SU-DHL-6 (cell line): ENCODE results near the gene ANKRD13C.
"Not testable (repeated sequence)": the region's sequence is repeated elsewhere in the genome, so short reads cannot be mapped to it uniquely, and the experiment has no call there.

ENCODE experiments used
- H2AFZ ChIP-seq: fragments of 200-600 bp; sonication (generic); 2 replicates; pipeline ENCODE4 v1.6.1; 2014; ENCODE audit warnings: low read depth, mild to moderate bottlenecking, moderate library complexity, mixed read lengths, antibody characterized with exemption, low read length; ENCODE audit not compliant: severe bottlenecking
- H3F3A ChIP-seq: fragments of 200-600 bp; shearing (Covaris generic); 2 replicates; pipeline ENCODE4 v1.6.0; 2016; ENCODE audit warnings: antibody characterized with exemption, mild to moderate bottlenecking; ENCODE audit not compliant: insufficient read depth
- H3K27ac ChIP-seq: fragments of 200-600 bp; sonication (generic); 2 replicates; pipeline ENCODE4 v1.5.1; 2016; ENCODE audit warnings: low read depth, mild to moderate bottlenecking, low read length, moderate library complexity, mixed read lengths
- H3K27me3 ChIP-seq: fragments of 200-600 bp; sonication (generic), shearing (Covaris generic); 2 replicates; pipeline ENCODE4 v1.6.0; 2014; ENCODE audit warnings: mild to moderate bottlenecking, low read length
- H3K36me3 ChIP-seq: fragments of 200-600 bp; sonication (generic); 2 replicates; pipeline ENCODE4 v1.6.1; 2014; ENCODE audit warnings: mild to moderate bottlenecking, low read length, mixed read lengths
- H3K4me2 ChIP-seq: fragments of 300-600, 200-600 bp; shearing (Covaris generic), sonication (generic); 2 replicates; pipeline ENCODE4 v1.6.0; 2014; ENCODE audit warnings: low read length, low read depth, mild to moderate bottlenecking; ENCODE audit not compliant: poor library complexity, severe bottlenecking
- H3K4me3 ChIP-seq: fragments of 200-600 bp; sonication (generic); 2 replicates; pipeline ENCODE4 v1.5.1; 2014; ENCODE audit warnings: antibody characterized with exemption, low read length, mild to moderate bottlenecking, mixed read lengths; ENCODE audit not compliant: insufficient read depth, poor library complexity, severe bottlenecking
- H3K79me2 ChIP-seq: fragments of 200-600 bp; sonication (generic); 2 replicates; pipeline ENCODE4 v1.6.1; 2014; ENCODE audit warnings: mild to moderate bottlenecking, low read length, moderate library complexity; ENCODE audit not compliant: insufficient read depth
- H3K9ac ChIP-seq: fragments of 200-600 bp; sonication (generic); 2 replicates; pipeline ENCODE4 v1.7.0; 2014; ENCODE audit warnings: mild to moderate bottlenecking, low read length
- H3K9me2 ChIP-seq: fragments of 200-600 bp; sonication (generic); replicated peaks from 2 replicates; pipeline ENCODE4 v1.6.1; 2014; ENCODE audit warnings: low read length; ENCODE audit not compliant: insufficient read depth
- H3K9me3 ChIP-seq: fragments of 200-600 bp; sonication (generic); 2 replicates; pipeline ENCODE4 v1.6.1; 2014; ENCODE audit warnings: low read length, mixed read lengths; ENCODE audit not compliant: insufficient read depth
- H4K20me1 ChIP-seq: fragments of 200-600 bp; sonication (generic); 2 replicates; pipeline ENCODE4 v1.6.1; 2014; ENCODE audit warnings: low read depth, mild to moderate bottlenecking, antibody characterized with exemption, low read length, moderate library complexity, mixed read lengths
- EZH2phosphoT487 ChIP-seq: fragments of 200-600 bp; sonication (generic), shearing (Covaris generic); conservative IDR thresholded peaks from 2 replicates; pipeline ENCODE4 v1.6.1; 2018; ENCODE audit warnings: mild to moderate bottlenecking, antibody characterized with exemption, low read length, moderate library complexity, mixed read lengths
- TF ChIP-seq, protein P1 (sequence below): fragments of 200-600 bp; sonication (generic); IDR thresholded peaks from one replicate; pipeline ENCODE4 v1.5.1; 2017; ENCODE audit warnings: antibody characterized with exemption, mild to moderate bottlenecking, low read length, moderate library complexity; ENCODE audit not compliant: insufficient read depth, poor library complexity, severe bottlenecking

Gene ANKRD13C

DNA sequence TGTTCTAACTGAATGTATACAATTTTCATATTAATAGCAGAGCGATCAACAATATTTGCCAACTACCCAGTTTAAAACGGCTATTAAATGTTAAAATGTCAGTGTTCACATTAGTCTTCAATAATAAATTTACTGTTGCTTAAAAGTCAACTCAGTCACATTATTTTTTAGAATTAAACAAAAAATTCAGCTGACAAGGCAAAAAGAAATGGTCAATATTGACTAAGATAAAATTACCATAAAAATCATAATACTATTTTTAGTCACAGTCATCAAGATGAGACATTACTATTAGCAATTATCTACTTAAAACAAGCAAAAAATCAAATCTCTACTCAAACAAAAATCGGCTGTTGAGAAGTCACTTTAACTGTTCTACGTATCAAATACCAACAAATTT is 1.5 kb downstream of the ANKRD13C start:
- Histone ChIP-seq H3K79me2 (peaks cover 74% of the 10 kb centered on the region), H3F3A (no peaks in the 10 kb centered on the region; the same call in none of the 2 replicates), H4K20me1 (peaks cover 10% of the 10 kb centered on the region), H3K27ac (peak overlapping the region; percentile 78), H2AFZ (no peak overlapping the region), H3K4me2 (peak overlapping the region; percentile 99), H3K27me3 (no peaks in the 10 kb centered on the region), H3K9ac (peak overlapping the region; percentile 91), H3K36me3 (no peaks in the 10 kb centered on the region), H3K4me3 (peak overlapping the region; percentile 95), H3K9me3 (no peaks in the 10 kb centered on the region), H3K9me2 (no peaks in the 10 kb centered on the region)
- TF ChIP-seq, protein P1, sequence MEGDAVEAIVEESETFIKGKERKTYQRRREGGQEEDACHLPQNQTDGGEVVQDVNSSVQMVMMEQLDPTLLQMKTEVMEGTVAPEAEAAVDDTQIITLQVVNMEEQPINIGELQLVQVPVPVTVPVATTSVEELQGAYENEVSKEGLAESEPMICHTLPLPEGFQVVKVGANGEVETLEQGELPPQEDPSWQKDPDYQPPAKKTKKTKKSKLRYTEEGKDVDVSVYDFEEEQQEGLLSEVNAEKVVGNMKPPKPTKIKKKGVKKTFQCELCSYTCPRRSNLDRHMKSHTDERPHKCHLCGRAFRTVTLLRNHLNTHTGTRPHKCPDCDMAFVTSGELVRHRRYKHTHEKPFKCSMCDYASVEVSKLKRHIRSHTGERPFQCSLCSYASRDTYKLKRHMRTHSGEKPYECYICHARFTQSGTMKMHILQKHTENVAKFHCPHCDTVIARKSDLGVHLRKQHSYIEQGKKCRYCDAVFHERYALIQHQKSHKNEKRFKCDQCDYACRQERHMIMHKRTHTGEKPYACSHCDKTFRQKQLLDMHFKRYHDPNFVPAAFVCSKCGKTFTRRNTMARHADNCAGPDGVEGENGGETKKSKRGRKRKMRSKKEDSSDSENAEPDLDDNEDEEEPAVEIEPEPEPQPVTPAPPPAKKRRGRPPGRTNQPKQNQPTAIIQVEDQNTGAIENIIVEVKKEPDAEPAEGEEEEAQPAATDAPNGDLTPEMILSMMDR: no peak
- no peak for TF ChIP-seq EZH2phosphoT487

DNA sequence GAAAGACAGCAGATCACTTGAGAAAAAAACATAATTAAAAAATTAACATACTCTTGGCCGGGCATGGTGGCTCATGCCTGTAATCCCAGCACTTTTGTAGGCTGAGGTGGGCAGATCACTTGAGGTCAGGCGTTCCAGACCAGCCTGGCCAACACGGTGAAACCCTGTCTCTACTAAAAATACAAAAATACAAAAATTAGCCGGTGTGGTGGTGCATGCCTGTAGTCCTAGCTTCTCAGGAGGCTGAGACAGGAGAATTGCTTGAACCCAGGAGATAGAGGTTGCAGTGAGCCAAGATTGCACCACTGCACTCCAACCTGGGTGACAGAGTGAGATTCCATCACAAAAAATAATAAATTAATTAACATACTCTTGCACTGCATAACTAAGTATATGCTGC is 4.7 kb downstream of the ANKRD13C start:
- H3K9ac ChIP-seq, H3K27ac ChIP-seq, H3K27me3 ChIP-seq, H2AFZ ChIP-seq, H3F3A ChIP-seq, H3K36me3 ChIP-seq, H3K4me3 ChIP-seq, H3K9me3 ChIP-seq, H3K9me2 ChIP-seq: not testable (repeated sequence)
- Histone ChIP-seq H4K20me1 (peaks cover 15% of the 10 kb centered on the region), H3K4me2 (peak overlapping the region; percentile 17), H3K79me2 (peaks cover 98% of the 10 kb centered on the region)

DNA sequence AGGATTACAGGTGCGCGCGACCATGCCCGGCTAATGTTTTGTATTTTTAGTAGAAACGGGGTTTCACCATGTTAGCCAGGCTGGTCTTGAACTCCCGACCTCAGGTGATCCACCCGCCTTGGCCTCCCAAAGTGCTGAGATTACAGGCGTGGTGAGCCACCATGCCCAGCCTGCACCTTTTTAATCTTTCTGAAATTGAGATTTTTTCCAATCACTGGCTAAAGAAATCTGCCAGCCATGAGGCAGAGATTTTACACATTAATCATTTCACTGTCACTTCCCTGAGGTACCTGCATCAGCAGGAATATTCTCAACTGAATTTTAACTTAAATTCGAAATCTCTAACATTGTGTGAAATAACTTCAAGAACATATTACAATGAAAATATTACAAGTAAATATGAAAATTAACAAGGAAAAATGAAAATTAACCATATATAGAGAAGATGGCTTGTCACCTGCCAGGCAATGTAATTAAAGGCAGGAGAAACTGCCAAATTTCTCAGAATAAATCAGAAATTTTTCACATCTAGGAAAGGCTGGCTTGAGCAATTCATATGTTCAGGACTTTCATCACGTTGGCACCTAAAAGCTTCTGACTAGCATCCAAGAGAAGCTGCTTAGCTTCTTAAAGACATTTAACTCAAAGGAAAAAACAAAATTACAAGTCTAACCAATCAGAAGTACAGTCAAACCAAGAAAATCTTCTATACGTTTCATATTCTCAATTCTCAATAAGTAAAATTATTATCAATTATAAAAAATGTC is 5.9 kb downstream of the ANKRD13C start:
- Histone ChIP-seq H3K4me2 (peak overlapping the region; percentile 1), H4K20me1 (peaks cover 15% of the 10 kb centered on the region), H3K4me3 (no peak overlapping the region)

DNA sequence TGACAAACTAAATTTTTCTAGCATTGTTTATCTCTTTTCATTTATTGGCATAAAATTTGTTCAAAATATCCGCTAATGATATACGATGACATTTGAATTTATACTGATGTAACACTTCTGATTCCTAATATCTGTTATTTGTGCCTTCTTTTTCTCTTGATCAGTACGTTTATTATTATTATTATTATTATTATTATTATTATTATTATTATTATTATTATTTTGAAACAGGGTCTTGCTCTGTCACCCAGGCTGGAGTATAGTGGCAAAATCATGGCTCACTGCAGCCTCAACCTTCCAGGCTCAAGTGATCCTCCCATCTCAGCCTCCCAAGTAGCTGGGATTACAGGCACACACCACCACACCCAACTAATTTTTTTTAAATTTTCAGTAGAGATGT is 14.9 kb downstream of the ANKRD13C start:
- H3F3A ChIP-seq, H3K9me3 ChIP-seq, H4K20me1 ChIP-seq, H3K9me2 ChIP-seq, H3K27ac ChIP-seq, H3K36me3 ChIP-seq, H3K4me3 ChIP-seq, H3K9ac ChIP-seq, H3K27me3 ChIP-seq, H2AFZ ChIP-seq, H3K4me2 ChIP-seq: not testable (repeated sequence)
- H3K79me2 ChIP-seq: peaks cover 81% of the 10 kb centered on the region

More for the DNA sequence above, 5.9 kb downstream of the ANKRD13C start:
- Histone ChIP-seq H3F3A (no peaks in the 10 kb centered on the region; the same call in 1 of the 2 replicates), H2AFZ (no peak overlapping the region), H3K9ac (no peak overlapping the region), H3K27me3 (no peaks in the 10 kb centered on the region), H3K9me2 (no peaks in the 10 kb centered on the region), H3K27ac (no peak overlapping the region), H3K79me2 (peaks cover 98% of the 10 kb centered on the region), H3K9me3 (no peaks in the 10 kb centered on the region), H3K36me3 (0 out of 2 replicates have a peak, but pooled peaks cover 2% of the 10 kb centered on the region)
- TF ChIP-seq, protein P1: no peak
- no peak for TF ChIP-seq EZH2phosphoT487
